ENCODE results near the gene TDG. TPM values are rescaled to one million over a fixed set of nuclear protein-coding genes. Genes with fewer than 3 reads are reported as not detected.

The TDG gene
- total RNA-seq, 1 experiment from 2014 or later: 33.0 TPM

DNA sequence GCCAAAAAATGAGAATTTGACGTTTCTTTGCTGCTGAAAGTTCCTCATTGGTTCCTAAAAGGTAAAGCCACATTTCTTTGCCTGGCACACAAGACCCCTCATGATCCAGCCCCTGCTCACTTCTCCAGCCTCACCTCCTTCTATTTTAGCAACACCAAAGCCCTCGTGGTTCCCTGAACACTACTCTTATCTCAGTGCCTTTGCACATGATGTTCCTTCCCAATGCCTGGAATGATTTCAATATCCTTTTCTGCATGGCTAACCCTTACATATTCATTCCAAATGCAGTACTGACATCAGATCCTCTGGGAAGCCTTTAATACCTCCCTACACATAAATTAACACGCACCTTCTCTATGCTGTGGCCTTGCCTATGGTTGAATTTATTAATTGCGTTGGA lies 44.4 kb downstream of the TDG start:
- Mint-ChIP-seq H3K27ac (no peak overlapping the region), H3K36me3 (peaks cover 8% of the 10 kb centered on the region; the same call in 1 of the 2 replicates), H3K4me3 (no peak overlapping the region), H3K9me3 (peaks cover 20% of the 10 kb centered on the region), H3K4me1 (no peaks in the 10 kb centered on the region), H3K27me3 (ENCODE audit: low read depth) (peaks cover 2% of the 10 kb centered on the region)
- POLR2A ChIA-PET: no interaction called here
- CTCF ChIA-PET: no interaction called here
- no peak for ATAC-seq
- DNase-seq (ENCODE audit: low spot score): no peak
- TF ChIP-seq, protein P1, sequence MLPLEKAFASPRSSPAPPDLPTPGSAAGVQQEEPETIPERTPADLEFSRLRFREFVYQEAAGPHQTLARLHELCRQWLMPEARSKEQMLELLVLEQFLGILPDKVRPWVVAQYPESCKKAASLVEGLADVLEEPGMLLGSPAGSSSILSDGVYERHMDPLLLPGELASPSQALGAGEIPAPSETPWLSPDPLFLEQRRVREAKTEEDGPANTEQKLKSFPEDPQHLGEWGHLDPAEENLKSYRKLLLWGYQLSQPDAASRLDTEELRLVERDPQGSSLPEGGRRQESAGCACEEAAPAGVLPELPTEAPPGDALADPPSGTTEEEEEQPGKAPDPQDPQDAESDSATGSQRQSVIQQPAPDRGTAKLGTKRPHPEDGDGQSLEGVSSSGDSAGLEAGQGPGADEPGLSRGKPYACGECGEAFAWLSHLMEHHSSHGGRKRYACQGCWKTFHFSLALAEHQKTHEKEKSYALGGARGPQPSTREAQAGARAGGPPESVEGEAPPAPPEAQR (CRISPR knock-in tag; IDR thresholded peaks at IDR 0.05): no peak
- TF ChIP-seq TEAD1 (CRISPR knock-in tag; IDR thresholded peaks at IDR 0.05): no peak
- TF ChIP-seq NFE2L1 (CRISPR knock-in tag; IDR thresholded peaks at IDR 0.05): no peak
- no peak for TF ChIP-seq ZNF317 (CRISPR knock-in tag; IDR thresholded peaks at IDR 0.05; ENCODE audit: borderline replicate concordance, low read depth)
- no peak for TF ChIP-seq ZNF138 (CRISPR knock-in tag; conservative IDR thresholded peaks at IDR 0.05)
- TF ChIP-seq, protein P2, sequence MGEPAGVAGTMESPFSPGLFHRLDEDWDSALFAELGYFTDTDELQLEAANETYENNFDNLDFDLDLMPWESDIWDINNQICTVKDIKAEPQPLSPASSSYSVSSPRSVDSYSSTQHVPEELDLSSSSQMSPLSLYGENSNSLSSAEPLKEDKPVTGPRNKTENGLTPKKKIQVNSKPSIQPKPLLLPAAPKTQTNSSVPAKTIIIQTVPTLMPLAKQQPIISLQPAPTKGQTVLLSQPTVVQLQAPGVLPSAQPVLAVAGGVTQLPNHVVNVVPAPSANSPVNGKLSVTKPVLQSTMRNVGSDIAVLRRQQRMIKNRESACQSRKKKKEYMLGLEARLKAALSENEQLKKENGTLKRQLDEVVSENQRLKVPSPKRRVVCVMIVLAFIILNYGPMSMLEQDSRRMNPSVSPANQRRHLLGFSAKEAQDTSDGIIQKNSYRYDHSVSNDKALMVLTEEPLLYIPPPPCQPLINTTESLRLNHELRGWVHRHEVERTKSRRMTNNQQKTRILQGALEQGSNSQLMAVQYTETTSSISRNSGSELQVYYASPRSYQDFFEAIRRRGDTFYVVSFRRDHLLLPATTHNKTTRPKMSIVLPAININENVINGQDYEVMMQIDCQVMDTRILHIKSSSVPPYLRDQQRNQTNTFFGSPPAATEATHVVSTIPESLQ (CRISPR knock-in tag; IDR thresholded peaks at IDR 0.05): no peak
- TF ChIP-seq TCF7 (CRISPR knock-in tag; IDR thresholded peaks at IDR 0.05; ENCODE audit: low read depth): no peak
- no peak for TF ChIP-seq FOXK1 (CRISPR knock-in tag; IDR thresholded peaks at IDR 0.05)
- TF ChIP-seq ZNF416 (CRISPR knock-in tag; IDR thresholded peaks at IDR 0.05): no peak
- TF ChIP-seq ZBTB21 (CRISPR knock-in tag; IDR thresholded peaks at IDR 0.05; ENCODE audit: borderline replicate concordance): no peak
- TF ChIP-seq, protein P3, sequence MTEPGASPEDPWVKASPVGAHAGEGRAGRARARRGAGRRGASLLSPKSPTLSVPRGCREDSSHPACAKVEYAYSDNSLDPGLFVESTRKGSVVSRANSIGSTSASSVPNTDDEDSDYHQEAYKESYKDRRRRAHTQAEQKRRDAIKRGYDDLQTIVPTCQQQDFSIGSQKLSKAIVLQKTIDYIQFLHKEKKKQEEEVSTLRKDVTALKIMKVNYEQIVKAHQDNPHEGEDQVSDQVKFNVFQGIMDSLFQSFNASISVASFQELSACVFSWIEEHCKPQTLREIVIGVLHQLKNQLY (CRISPR knock-in tag; IDR thresholded peaks at IDR 0.05): no peak

DNA sequence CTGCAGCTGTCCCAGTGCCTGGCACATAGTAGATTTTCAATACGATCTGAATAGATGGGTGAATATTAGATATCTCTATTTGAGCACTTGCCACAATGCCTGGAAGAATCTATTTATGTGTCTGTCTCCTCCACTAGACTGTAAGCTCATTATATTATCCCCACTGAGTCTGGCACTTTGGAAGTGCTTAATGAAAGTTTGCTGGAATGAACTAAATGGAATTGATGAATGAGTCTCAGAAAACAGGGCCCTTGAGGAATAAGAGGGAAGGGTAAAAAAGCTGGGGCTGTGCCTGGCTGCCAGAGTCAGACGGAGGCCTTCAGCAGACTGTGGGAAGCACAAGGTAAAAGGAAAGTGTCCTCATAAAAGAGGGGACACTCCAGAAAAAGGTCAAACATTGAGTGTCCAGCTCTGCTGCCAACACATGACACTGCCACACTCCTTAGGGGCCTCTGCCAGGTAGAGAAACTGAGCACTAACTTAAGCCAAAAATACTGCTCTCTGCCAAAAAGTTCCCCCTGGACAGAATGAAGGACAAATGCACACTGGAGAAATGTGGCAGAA lies 45.0 kb downstream of the TDG start:
- CTCF ChIA-PET: no interaction called here
- no peak for DNase-seq (ENCODE audit: low spot score)
- H3K9me3 Mint-ChIP-seq: peaks cover 20% of the 10 kb centered on the region
- H3K27me3 Mint-ChIP-seq (ENCODE audit: low read depth): peaks cover 2% of the 10 kb centered on the region
- peaks cover 8% of the 10 kb centered on the region; the same call in 1 of the 2 replicates for H3K36me3 Mint-ChIP-seq
- H3K27ac Mint-ChIP-seq: no peak overlapping the region
- ATAC-seq: no peak
- POLR2A ChIA-PET: no interaction called here
- no peak overlapping the region for H3K4me3 Mint-ChIP-seq
- no peak for TF ChIP-seq TP53 (CRISPR knock-in tag; IDR thresholded peaks at IDR 0.05)
- TF ChIP-seq, protein P4, sequence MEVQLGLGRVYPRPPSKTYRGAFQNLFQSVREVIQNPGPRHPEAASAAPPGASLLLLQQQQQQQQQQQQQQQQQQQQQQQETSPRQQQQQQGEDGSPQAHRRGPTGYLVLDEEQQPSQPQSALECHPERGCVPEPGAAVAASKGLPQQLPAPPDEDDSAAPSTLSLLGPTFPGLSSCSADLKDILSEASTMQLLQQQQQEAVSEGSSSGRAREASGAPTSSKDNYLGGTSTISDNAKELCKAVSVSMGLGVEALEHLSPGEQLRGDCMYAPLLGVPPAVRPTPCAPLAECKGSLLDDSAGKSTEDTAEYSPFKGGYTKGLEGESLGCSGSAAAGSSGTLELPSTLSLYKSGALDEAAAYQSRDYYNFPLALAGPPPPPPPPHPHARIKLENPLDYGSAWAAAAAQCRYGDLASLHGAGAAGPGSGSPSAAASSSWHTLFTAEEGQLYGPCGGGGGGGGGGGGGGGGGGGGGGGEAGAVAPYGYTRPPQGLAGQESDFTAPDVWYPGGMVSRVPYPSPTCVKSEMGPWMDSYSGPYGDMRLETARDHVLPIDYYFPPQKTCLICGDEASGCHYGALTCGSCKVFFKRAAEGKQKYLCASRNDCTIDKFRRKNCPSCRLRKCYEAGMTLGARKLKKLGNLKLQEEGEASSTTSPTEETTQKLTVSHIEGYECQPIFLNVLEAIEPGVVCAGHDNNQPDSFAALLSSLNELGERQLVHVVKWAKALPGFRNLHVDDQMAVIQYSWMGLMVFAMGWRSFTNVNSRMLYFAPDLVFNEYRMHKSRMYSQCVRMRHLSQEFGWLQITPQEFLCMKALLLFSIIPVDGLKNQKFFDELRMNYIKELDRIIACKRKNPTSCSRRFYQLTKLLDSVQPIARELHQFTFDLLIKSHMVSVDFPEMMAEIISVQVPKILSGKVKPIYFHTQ (CRISPR knock-in tag; IDR thresholded peaks at IDR 0.05): no peak
- TF ChIP-seq MYBL2 (CRISPR knock-in tag; IDR thresholded peaks at IDR 0.05): no peak
- TF ChIP-seq ZNF416 (CRISPR knock-in tag; IDR thresholded peaks at IDR 0.05): no peak
- TF ChIP-seq, protein P5, sequence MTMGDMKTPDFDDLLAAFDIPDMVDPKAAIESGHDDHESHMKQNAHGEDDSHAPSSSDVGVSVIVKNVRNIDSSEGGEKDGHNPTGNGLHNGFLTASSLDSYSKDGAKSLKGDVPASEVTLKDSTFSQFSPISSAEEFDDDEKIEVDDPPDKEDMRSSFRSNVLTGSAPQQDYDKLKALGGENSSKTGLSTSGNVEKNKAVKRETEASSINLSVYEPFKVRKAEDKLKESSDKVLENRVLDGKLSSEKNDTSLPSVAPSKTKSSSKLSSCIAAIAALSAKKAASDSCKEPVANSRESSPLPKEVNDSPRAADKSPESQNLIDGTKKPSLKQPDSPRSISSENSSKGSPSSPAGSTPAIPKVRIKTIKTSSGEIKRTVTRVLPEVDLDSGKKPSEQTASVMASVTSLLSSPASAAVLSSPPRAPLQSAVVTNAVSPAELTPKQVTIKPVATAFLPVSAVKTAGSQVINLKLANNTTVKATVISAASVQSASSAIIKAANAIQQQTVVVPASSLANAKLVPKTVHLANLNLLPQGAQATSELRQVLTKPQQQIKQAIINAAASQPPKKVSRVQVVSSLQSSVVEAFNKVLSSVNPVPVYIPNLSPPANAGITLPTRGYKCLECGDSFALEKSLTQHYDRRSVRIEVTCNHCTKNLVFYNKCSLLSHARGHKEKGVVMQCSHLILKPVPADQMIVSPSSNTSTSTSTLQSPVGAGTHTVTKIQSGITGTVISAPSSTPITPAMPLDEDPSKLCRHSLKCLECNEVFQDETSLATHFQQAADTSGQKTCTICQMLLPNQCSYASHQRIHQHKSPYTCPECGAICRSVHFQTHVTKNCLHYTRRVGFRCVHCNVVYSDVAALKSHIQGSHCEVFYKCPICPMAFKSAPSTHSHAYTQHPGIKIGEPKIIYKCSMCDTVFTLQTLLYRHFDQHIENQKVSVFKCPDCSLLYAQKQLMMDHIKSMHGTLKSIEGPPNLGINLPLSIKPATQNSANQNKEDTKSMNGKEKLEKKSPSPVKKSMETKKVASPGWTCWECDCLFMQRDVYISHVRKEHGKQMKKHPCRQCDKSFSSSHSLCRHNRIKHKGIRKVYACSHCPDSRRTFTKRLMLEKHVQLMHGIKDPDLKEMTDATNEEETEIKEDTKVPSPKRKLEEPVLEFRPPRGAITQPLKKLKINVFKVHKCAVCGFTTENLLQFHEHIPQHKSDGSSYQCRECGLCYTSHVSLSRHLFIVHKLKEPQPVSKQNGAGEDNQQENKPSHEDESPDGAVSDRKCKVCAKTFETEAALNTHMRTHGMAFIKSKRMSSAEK (CRISPR knock-in tag; IDR thresholded peaks at IDR 0.05; ENCODE audit: borderline replicate concordance): no peak
- TF ChIP-seq HMGA2 (CRISPR knock-in tag; IDR thresholded peaks at IDR 0.05): no peak
- no peak for TF ChIP-seq MXD4 (CRISPR knock-in tag; IDR thresholded peaks at IDR 0.05; ENCODE audit: borderline replicate concordance)
- no peaks in the 10 kb centered on the region for H3K4me1 Mint-ChIP-seq
